Natural killer cell (primary cell): Measurements from ENCODE around the gene SS18. TPM values are rescaled to one million over a fixed set of nuclear protein-coding genes. Genes with fewer than 3 reads are reported as not detected.

ENCODE experiments used
- ATAC-seq, 3 donors: fragments of 150-1000 bp in 2 of 3; fragments of 200-7000 bp in 1 of 3; cut with Tn5 transposase; 1 replicate in 1 of 3; 2 replicates in 2 of 3; pipeline ENCODE4 v1.10.0; 2021; ENCODE audit warnings: mild to moderate bottlenecking in 2 of 3, moderate library complexity in 2 of 3
- DNase-seq, 2 donors: peaks; one replicate each; pipeline versions ENCODE4 v3.0.0 to v3.0.0-alpha.2; 2013 to 2021; ENCODE audit warnings: mixed read lengths in 1 of 2
- H3K27ac ChIP-seq: one replicate; pipeline ENCODE4 v1.5.1; 2013; ENCODE audit warnings: mild to moderate bottlenecking, low read length
- H3K27me3 ChIP-seq: one replicate; pipeline ENCODE4 v1.6.1; 2013; ENCODE audit warnings: low read length; ENCODE audit not compliant: control insufficient read depth, insufficient read depth
- H3K36me3 ChIP-seq: one replicate; pipeline ENCODE4 v1.6.1; 2013; ENCODE audit warnings: low read length; ENCODE audit not compliant: control insufficient read depth, insufficient read depth
- H3K4me1 ChIP-seq: one replicate; pipeline ENCODE4 v1.6.1; 2013; ENCODE audit warnings: low read length; ENCODE audit not compliant: control insufficient read depth, insufficient read depth
- H3K4me3 ChIP-seq: one replicate; pipeline ENCODE4 v1.5.1; 2013; ENCODE audit warnings: low read length
- H3K9me3 ChIP-seq: one replicate; pipeline ENCODE4 v1.6.1; 2013; ENCODE audit warnings: low read length; ENCODE audit not compliant: control insufficient read depth, insufficient read depth
- H3K27ac Mint-ChIP-seq, 2 donors: one replicate each; pipeline ENCODE4 v1.8.0; 2022; ENCODE audit warnings: mild to moderate bottlenecking in 2 of 2, mixed read lengths in 2 of 2, moderate library complexity in 1 of 2
- H3K27me3 Mint-ChIP-seq, 2 donors: one replicate each; pipeline ENCODE4 v1.8.0; 2022; ENCODE audit warnings: low read depth in 2 of 2, mixed read lengths in 2 of 2
- H3K36me3 Mint-ChIP-seq: one replicate; pipeline ENCODE4 v1.8.0; 2022; ENCODE audit warnings: mixed read lengths
- H3K4me1 Mint-ChIP-seq, 2 donors: one replicate each; pipeline ENCODE4 v1.8.0; 2022; ENCODE audit warnings: mixed read lengths in 2 of 2
- H3K4me3 Mint-ChIP-seq: one replicate; pipeline ENCODE4 v1.8.0; 2022; ENCODE audit warnings: mild to moderate bottlenecking, moderate library complexity, mixed read lengths
- H3K9me3 Mint-ChIP-seq, 2 donors: one replicate each; pipeline ENCODE4 v1.8.0; 2022; ENCODE audit warnings: mixed read lengths in 2 of 2
- WGBS: methylation state at CpG from one replicate; pipeline ENCODE4 v1.1.7; 2013; ENCODE audit warnings: missing lambda C conversion rate; ENCODE audit not compliant: insufficient coverage; 5-methylcytosine and 5-hydroxymethylcytosine counted together
- intact Hi-C: fragments of 100-400 bp; cut with micrococcal nuclease; formaldehyde crosslinking; loops from one replicate; pipeline ENCODE4 v1.14.2; 2022
- total RNA-seq, 4 donors: library from RNA; stranded (reverse); fragments of 120-200 nt in 1 of 4; gene quantifications; one replicate each; pipeline versions ENCODE4 v1.2.3 to v1.2.4, GENCODE V29; 2013 to 2022
- TF ChIP-seq, protein P1 (sequence below): fragments of 200-600 bp; IDR thresholded peaks from one replicate; pipeline ENCODE4 v1.8.0; 2022; ENCODE audit warnings: antibody characterized with exemption

SS18 gene
- total RNA-seq, 3 donors from 2014 or later (not counting 1 experiment from before 2014, with no cell fraction given), result 72.2 to 92.2 (median 77.7) TPM

DNA sequence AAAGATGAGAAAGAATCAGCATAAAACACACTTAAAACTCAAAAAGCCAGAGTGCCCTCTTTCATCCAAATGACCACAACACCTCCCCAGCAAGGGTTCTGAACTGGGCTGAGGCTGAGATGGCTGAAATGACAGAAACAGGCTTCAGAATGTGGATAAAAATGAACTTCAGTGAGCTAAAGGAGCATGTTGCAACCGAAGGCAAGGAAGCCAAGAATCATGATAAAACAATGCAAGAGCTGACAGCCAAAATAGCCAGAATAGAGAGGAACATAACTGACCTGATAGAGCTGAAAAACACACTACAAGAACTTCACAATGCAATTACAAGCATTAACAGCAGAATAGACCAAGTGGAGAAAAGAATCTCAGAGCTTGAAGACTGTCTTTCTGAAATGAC lies 31.1 kb upstream of the SS18 start:
- no peak overlapping the region for H3K4me3 ChIP-seq
- no peaks in the 10 kb centered on the region for H3K36me3 ChIP-seq
- H3K27ac ChIP-seq, result no peak overlapping the region
- TF ChIP-seq, protein P1, sequence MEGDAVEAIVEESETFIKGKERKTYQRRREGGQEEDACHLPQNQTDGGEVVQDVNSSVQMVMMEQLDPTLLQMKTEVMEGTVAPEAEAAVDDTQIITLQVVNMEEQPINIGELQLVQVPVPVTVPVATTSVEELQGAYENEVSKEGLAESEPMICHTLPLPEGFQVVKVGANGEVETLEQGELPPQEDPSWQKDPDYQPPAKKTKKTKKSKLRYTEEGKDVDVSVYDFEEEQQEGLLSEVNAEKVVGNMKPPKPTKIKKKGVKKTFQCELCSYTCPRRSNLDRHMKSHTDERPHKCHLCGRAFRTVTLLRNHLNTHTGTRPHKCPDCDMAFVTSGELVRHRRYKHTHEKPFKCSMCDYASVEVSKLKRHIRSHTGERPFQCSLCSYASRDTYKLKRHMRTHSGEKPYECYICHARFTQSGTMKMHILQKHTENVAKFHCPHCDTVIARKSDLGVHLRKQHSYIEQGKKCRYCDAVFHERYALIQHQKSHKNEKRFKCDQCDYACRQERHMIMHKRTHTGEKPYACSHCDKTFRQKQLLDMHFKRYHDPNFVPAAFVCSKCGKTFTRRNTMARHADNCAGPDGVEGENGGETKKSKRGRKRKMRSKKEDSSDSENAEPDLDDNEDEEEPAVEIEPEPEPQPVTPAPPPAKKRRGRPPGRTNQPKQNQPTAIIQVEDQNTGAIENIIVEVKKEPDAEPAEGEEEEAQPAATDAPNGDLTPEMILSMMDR, result no peak
- H3K36me3 Mint-ChIP-seq, result no peaks in the 10 kb centered on the region
- DNase-seq, result no peak
- ATAC-seq, result no peak
- peaks cover 19 to 39% of the 10 kb centered on the region in 2 donors for H3K27me3 Mint-ChIP-seq
- peaks cover 4% of the 10 kb centered on the region for H3K27me3 ChIP-seq
- H3K9me3 Mint-ChIP-seq, result no peaks in the 10 kb centered on the region
- H3K4me3 Mint-ChIP-seq, result no peak overlapping the region
- H3K27ac Mint-ChIP-seq, result no peak overlapping the region
- peaks cover 13% of the 10 kb centered on the region in 2 donors for H3K4me1 Mint-ChIP-seq
- H3K9me3 ChIP-seq, result no peaks in the 10 kb centered on the region
- WGBS, result 77% methylated on average over 1 of the region's 1 CpG
- intact Hi-C loops, result no loop called here
- no peaks in the 10 kb centered on the region for H3K4me1 ChIP-seq

DNA sequence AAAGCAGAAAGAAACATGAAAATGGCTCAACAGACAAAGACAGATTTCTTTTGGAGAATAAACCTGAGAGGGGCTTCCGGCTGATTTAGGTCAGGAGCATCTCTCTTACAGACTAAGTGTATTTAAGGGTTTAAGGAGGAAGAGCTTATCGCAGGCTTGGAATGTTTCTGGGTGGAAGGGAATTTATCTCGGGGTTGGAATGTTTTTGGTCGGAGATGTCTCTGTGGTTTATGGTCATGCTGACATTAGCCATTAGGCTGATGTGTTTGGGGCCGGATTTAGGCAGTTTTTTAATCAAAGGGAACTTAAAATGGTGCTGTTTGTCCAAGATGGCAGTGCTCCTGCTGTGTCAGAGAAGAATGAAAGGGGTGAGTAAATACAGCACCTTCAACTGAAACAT lies 28.8 kb upstream of the SS18 start:
- Mint-ChIP-seq H3K27ac (no peak overlapping the region), H3K4me1 (peaks cover 13% of the 10 kb centered on the region in 2 donors), H3K27me3 (peaks cover 18 to 32% of the 10 kb centered on the region in 2 donors), H3K36me3 (no peaks in the 10 kb centered on the region), H3K4me3 (no peak overlapping the region), H3K9me3 (no peaks in the 10 kb centered on the region)
- DNase-seq (no peak), ATAC-seq (no peak)
- Histone ChIP-seq H3K4me1 (no peaks in the 10 kb centered on the region), H3K4me3 (no peak overlapping the region), H3K36me3 (no peaks in the 10 kb centered on the region), H3K27ac (no peak overlapping the region), H3K9me3 (no peaks in the 10 kb centered on the region), H3K27me3 (peaks cover 4% of the 10 kb centered on the region)
- TF ChIP-seq, protein P1, result no peak
- intact Hi-C loops, result no loop called here
- WGBS, result 84% methylated on average over 5 of the region's 5 CpGs

DNA sequence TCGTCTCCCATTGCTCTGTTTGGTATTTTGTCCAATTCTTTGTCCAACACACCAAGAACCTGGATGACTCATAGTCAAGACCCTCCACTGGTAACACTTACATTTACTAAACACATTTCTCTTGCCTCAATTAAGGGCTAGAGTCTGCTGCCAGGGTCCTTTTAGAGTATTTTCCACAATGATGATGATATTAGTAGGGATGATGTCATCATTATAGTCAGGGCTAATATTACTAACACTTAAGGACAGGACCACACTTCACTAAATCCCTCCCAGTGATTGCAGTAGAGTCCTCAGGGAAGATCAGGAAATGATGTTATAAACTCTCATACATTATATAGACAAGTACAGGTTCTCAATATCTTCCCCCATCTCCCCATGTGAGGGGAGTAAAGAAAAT lies 13.6 kb upstream of the SS18 start:
- DNase-seq (no peak), ATAC-seq (no peak)
- no peak overlapping the region for H3K27ac Mint-ChIP-seq
- peaks cover 0 to 2% of the 10 kb centered on the region in 2 donors for H3K9me3 Mint-ChIP-seq
- TF ChIP-seq, protein P1, result no peak
- H3K27ac ChIP-seq, result no peak overlapping the region
- no peak overlapping the region for H3K4me3 ChIP-seq
- no peaks in the 10 kb centered on the region for H3K9me3 ChIP-seq
- H3K4me3 Mint-ChIP-seq, result no peak overlapping the region
- no peaks in the 10 kb centered on the region for H3K4me1 Mint-ChIP-seq
- H3K36me3 ChIP-seq, result no peaks in the 10 kb centered on the region
- intact Hi-C loops, result no loop called here
- H3K4me1 ChIP-seq, result no peaks in the 10 kb centered on the region
- no peaks in the 10 kb centered on the region for H3K36me3 Mint-ChIP-seq
- H3K27me3 ChIP-seq, result no peaks in the 10 kb centered on the region
- H3K27me3 Mint-ChIP-seq, result peaks cover 6 to 32% of the 10 kb centered on the region in 2 donors
- 96% methylated on average over 1 of the region's 1 CpG for WGBS

DNA sequence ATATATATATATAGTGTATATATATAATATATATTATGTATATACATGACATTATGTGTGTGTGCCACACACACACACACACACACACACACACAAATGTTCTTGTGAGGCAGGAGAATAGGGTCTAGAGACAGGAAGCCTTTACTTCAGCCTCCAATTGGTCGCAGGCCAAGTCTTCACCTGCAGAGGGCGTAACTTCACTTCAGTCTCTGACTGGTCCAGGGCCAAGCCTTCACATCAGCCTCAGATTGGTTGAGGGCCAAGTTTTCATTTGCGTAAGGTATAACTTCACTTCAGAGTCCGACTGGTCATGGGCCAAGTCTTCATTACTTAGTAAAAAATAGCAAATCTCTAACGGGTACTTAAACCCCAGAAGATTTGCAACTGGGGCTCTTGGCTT lies 13.2 kb upstream of the SS18 start:
- intact Hi-C loops, result no loop called here
- H3K9me3 Mint-ChIP-seq, result peaks cover 0 to 2% of the 10 kb centered on the region in 2 donors
- H3K9me3 ChIP-seq, result no peaks in the 10 kb centered on the region

More for the DNA sequence above, 13.2 kb upstream of the SS18 start:
- H3K4me3 ChIP-seq, result no peak overlapping the region
- Mint-ChIP-seq H3K4me1 (no peaks in the 10 kb centered on the region), H3K27me3 (peaks cover 9 to 32% of the 10 kb centered on the region in 2 donors), H3K36me3 (no peaks in the 10 kb centered on the region), H3K4me3 (no peak overlapping the region), H3K27ac (no peak overlapping the region)
- DNase-seq (peak in 1 of 2 donors; percentile 66), ATAC-seq (peak in 1 of 3 donors; percentile 54)
- H3K27me3 ChIP-seq, result no peaks in the 10 kb centered on the region
- H3K4me1 ChIP-seq, result no peaks in the 10 kb centered on the region
- no peak overlapping the region for H3K27ac ChIP-seq
- no peaks in the 10 kb centered on the region for H3K36me3 ChIP-seq
- WGBS, result 95% methylated on average over 5 of the region's 5 CpGs
- TF ChIP-seq, protein P1, result no peak
